GM10266 (cell line): Measurements from ENCODE around the gene PPP2R1B.

Source experiments
- DNase-seq: peaks from one replicate; pipeline ENCODE4 v3.0.0; 2012; ENCODE audit errors: extremely low spot score
- TF ChIP-seq, protein P1 (sequence below): IDR thresholded peaks from 2 replicates; pipeline ENCODE4 v1.5.1; 2012; ENCODE audit warnings: mild to moderate bottlenecking, low read depth; ENCODE audit not compliant: control insufficient read depth, insufficient read depth; ENCODE audit errors: missing control alignments

PPP2R1B gene

GRCh38 chr11:111691176-111691575 is 75.0 kb downstream of the PPP2R1B start:
- DNase-seq = no peak
- TF ChIP-seq, protein P1, sequence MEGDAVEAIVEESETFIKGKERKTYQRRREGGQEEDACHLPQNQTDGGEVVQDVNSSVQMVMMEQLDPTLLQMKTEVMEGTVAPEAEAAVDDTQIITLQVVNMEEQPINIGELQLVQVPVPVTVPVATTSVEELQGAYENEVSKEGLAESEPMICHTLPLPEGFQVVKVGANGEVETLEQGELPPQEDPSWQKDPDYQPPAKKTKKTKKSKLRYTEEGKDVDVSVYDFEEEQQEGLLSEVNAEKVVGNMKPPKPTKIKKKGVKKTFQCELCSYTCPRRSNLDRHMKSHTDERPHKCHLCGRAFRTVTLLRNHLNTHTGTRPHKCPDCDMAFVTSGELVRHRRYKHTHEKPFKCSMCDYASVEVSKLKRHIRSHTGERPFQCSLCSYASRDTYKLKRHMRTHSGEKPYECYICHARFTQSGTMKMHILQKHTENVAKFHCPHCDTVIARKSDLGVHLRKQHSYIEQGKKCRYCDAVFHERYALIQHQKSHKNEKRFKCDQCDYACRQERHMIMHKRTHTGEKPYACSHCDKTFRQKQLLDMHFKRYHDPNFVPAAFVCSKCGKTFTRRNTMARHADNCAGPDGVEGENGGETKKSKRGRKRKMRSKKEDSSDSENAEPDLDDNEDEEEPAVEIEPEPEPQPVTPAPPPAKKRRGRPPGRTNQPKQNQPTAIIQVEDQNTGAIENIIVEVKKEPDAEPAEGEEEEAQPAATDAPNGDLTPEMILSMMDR = no peak

DNA sequence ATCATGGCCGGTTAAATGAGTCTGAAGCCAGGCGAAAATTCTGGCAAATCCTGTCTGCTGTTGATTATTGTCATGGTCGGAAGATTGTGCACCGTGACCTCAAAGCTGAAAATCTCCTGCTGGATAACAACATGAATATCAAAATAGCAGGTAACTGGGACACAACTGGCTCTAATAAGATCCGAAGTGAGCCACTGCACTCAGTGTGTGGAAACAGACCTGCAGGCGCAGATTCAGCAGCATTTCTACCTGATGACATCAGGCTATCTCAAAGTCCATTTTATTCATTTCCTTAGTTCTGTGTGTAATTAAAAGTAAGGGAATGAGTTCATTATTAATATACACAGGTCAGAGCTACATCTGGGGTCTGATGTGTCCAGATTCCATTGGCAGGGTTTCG is 78.2 kb downstream of the PPP2R1B start:
- no peak for DNase-seq
- TF ChIP-seq, protein P1 = no peak

DNA sequence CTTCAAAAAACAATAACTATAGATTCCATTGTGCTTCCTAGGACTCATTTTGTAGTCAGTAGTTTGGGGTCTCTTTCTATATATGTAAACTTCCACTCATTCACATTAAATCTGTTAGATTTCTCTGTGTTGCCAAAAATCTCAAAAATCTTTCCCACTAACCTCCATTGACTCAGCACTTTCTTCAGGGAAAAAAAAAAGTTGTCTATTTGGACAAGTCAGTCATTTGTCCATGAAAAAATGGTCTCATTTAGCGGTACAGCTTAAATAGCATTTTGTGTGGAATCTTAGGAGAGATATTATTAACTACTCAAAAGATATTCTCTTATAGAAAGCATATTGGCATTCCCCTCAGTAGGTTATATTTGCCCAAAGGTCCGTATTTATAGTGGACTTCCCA is 81.9 kb downstream of the PPP2R1B start:
- no peak for DNase-seq
- TF ChIP-seq, protein P1 = no peak

DNA sequence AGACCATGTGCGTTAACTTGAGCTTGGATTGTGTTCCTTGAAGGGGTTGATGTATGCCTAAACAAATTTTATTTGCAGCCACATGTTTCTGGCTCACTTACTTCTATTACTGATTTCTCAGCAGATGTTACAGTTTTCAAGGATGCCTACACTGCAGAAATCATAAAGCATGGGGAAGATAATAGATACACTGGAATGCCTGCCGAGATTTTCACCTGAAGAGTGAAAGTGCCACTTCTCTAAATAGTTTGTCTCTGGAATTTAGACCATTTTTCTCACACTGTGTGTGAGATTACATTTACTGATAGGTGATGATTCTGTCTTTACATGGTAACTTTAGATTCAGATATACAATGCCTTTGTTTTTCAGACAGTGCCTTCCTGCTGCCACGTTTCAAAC is 82.4 kb downstream of the PPP2R1B start:
- DNase-seq = no peak
- TF ChIP-seq, protein P1 = no peak

- TF ChIP-seq, protein P1 = no peak
- DNase-seq = no peak
These were observed 85.6 kb downstream of the PPP2R1B start for GRCh38 chr11:111680486-111681175.
